OCI-LY1 (cell line): ENCODE results near the gene EBF4.
A peak's percentile ranks its signal among the peaks of the same experiment; 100 is the strongest.

Source experiments
- H2AFZ ChIP-seq: fragments of 200-600 bp; sonication (generic), shearing (Covaris generic); 2 replicates; pipeline ENCODE4 v1.6.0; 2014; ENCODE audit warnings: antibody characterized with exemption, mild to moderate bottlenecking, low read length
- H3F3A ChIP-seq: fragments of 200-600 bp; sonication (generic), shearing (Covaris generic); 2 replicates; pipeline ENCODE4 v1.6.0; 2014; ENCODE audit warnings: mild to moderate bottlenecking, antibody characterized with exemption, low read length, moderate library complexity; ENCODE audit not compliant: insufficient read depth
- H3K27ac ChIP-seq: fragments of 200-600 bp; sonication (generic); 2 replicates; pipeline ENCODE4 v1.5.1; 2014; ENCODE audit warnings: low read length, mixed run types, mild to moderate bottlenecking, low read depth; ENCODE audit not compliant: poor library complexity, severe bottlenecking
- H3K27me3 ChIP-seq: fragments of 200-600 bp; sonication (generic); 2 replicates; pipeline ENCODE4 v1.6.0; 2014; ENCODE audit warnings: antibody characterized with exemption, mild to moderate bottlenecking, low read length, moderate library complexity; ENCODE audit not compliant: insufficient read depth
- H3K36me3 ChIP-seq: fragments of 200-600 bp; sonication (generic); 2 replicates; pipeline ENCODE4 v1.6.1; 2014; ENCODE audit warnings: mild to moderate bottlenecking, antibody characterized with exemption, low read length, moderate library complexity, mixed read lengths; ENCODE audit not compliant: insufficient read depth
- H3K4me1 ChIP-seq: fragments of 200-600 bp; sonication (generic); 2 replicates; pipeline ENCODE4 v1.5.1; 2014; ENCODE audit warnings: mild to moderate bottlenecking, low read length, moderate library complexity; ENCODE audit not compliant: insufficient read depth, severe bottlenecking
- H3K4me2 ChIP-seq: fragments of 200-600 bp; sonication (generic), shearing (Covaris generic); 2 replicates; pipeline ENCODE4 v1.6.1; 2014; ENCODE audit warnings: low read length
- H3K4me3 ChIP-seq: fragments of 200-600 bp; sonication (generic); 2 replicates; pipeline ENCODE4 v1.5.1; 2014; ENCODE audit warnings: low read length, low read depth, mild to moderate bottlenecking, mixed read lengths; ENCODE audit not compliant: poor library complexity, severe bottlenecking
- H3K79me2 ChIP-seq: fragments of 200-600 bp; shearing (Covaris generic); 2 replicates; pipeline ENCODE4 v1.6.1; 2016; ENCODE audit warnings: mixed run types, low read length, mixed read lengths; ENCODE audit not compliant: insufficient read depth
- H3K9ac ChIP-seq: fragments of 200-600 bp; sonication (generic), shearing (Covaris generic); 2 replicates; pipeline ENCODE4 v1.6.1; 2014; ENCODE audit warnings: mild to moderate bottlenecking, low read length, mixed read lengths
- H3K9me2 ChIP-seq: fragments of 200-600 bp; sonication (generic), shearing (Covaris generic); 2 replicates; pipeline ENCODE4 v1.6.1; 2014; ENCODE audit warnings: low read depth, mild to moderate bottlenecking, low read length, mixed read lengths
- H3K9me3 ChIP-seq: fragments of 200-600 bp; shearing (Covaris generic); 2 replicates; pipeline ENCODE4 v1.6.1; 2014; ENCODE audit warnings: low read length, mixed read lengths
- H4K20me1 ChIP-seq: fragments of 200-600 bp; sonication (generic), shearing (Covaris generic); 2 replicates; pipeline ENCODE4 v1.6.0; 2016; ENCODE audit warnings: mild to moderate bottlenecking, low read length; ENCODE audit not compliant: insufficient read depth
- CTCF ChIP-seq: fragments of 200-600 bp; sonication (generic), shearing (Covaris generic); IDR thresholded peaks from 2 replicates; pipeline ENCODE4 v1.5.1; 2017; ENCODE audit warnings: mild to moderate bottlenecking, antibody characterized with exemption, low read length, moderate library complexity, mixed read lengths
- EZH2 ChIP-seq: fragments of 200-600 bp; sonication (generic), shearing (Covaris generic); IDR thresholded peaks from 2 replicates; pipeline ENCODE4 v1.8.0; 2017; ENCODE audit warnings: borderline replicate concordance, mixed run types, mild to moderate bottlenecking, antibody characterized with exemption, low read length, moderate library complexity, mixed read lengths

EBF4 gene

GRCh38 chr20:2692886-2693285, 306 bp downstream of the EBF4 start:
- Histone ChIP-seq H3K27me3 (0 out of 2 replicates have a peak, but pooled peaks cover 5% of the 10 kb centered on the region), H3K79me2 (no peaks in the 10 kb centered on the region), H3K9me2 (no peaks in the 10 kb centered on the region), H2AFZ (no peak overlapping the region), H4K20me1 (no peaks in the 10 kb centered on the region), H3K36me3 (no peaks in the 10 kb centered on the region), H3K9me3 (no peaks in the 10 kb centered on the region), H3K27ac (no peak overlapping the region), H3K4me3 (no peak overlapping the region), H3K9ac (no peak overlapping the region), H3K4me2 (no peak overlapping the region), H3K4me1 (peaks cover 10% of the 10 kb centered on the region), H3F3A (no peaks in the 10 kb centered on the region)
- TF ChIP-seq CTCF (no peak), EZH2 (no peak)

- Histone ChIP-seq H3K4me3 (peak overlapping the region; percentile 36), H3K27me3 (0 out of 2 replicates have a peak, but pooled peaks cover 5% of the 10 kb centered on the region), H3K27ac (no peak overlapping the region), H3K9ac (no peak overlapping the region), H3K4me2 (peak overlapping the region; percentile 42), H3K79me2 (no peaks in the 10 kb centered on the region), H3F3A (no peaks in the 10 kb centered on the region), H3K9me3 (no peaks in the 10 kb centered on the region), H4K20me1 (no peaks in the 10 kb centered on the region), H3K4me1 (peaks cover 5% of the 10 kb centered on the region), H2AFZ (no peak overlapping the region), H3K36me3 (no peaks in the 10 kb centered on the region), H3K9me2 (no peaks in the 10 kb centered on the region)
- TF ChIP-seq CTCF (no peak), EZH2 (no peak)
Observed at GRCh38 chr20:2693286-2694007, 867 bp downstream of the EBF4 start.

GRCh38 chr20:2694008-2694471, 1.5 kb downstream of the EBF4 start:
- Histone ChIP-seq H3K27me3 (peaks cover 5% of the 10 kb centered on the region; the same call in 1 of the 2 replicates), H3K27ac (no peak overlapping the region), H3K4me3 (no peak overlapping the region)

More at GRCh38 chr20:2694008-2694471, 1.5 kb downstream of the EBF4 start:
- Histone ChIP-seq H3K9me3 (no peaks in the 10 kb centered on the region), H3K9me2 (no peaks in the 10 kb centered on the region), H3K36me3 (no peaks in the 10 kb centered on the region), H3K4me1 (peaks cover 5% of the 10 kb centered on the region), H3K4me2 (no peak overlapping the region), H3K9ac (no peak overlapping the region), H3K79me2 (no peaks in the 10 kb centered on the region), H3F3A (no peaks in the 10 kb centered on the region), H4K20me1 (no peaks in the 10 kb centered on the region), H2AFZ (no peak overlapping the region)
- no peak for TF ChIP-seq CTCF
- no peak for TF ChIP-seq EZH2
